Upper lobe of left lung (tissue), 4 donors: ENCODE results near the gene ZNF687.

Experiments
- CTCF ChIP-seq, 6 experiments: fragments of 450-650 bp in 4 of 6; fragments of 200-600 bp in 2 of 6; sonication (generic) in 2 of 6; IDR thresholded peaks; one replicate each; pipeline ENCODE4 v1.5.1; 2016 to 2019; ENCODE audit warnings: antibody characterized with exemption in 6 of 6
- EP300 ChIP-seq, 4 donors: sonication (generic); formaldehyde crosslinking; IDR thresholded peaks; one replicate each; pipeline ENCODE4 v1.5.1; 2017; ENCODE audit warnings: antibody characterized with exemption in 4 of 4, control low read depth in 2 of 4
- POLR2A ChIP-seq, 4 donors: fragments of 450-650 bp; IDR thresholded peaks; one replicate each; pipeline ENCODE4 v1.5.1; 2016 to 2017; ENCODE audit warnings: antibody characterized with exemption in 4 of 4, mild to moderate bottlenecking in 2 of 4
- POLR2AphosphoS5 ChIP-seq, 2 donors: sonication (generic); formaldehyde crosslinking; IDR thresholded peaks; one replicate each; pipeline ENCODE4 v1.5.1; 2017; ENCODE audit warnings: antibody characterized with exemption in 2 of 2

GRCh38 chr1:151327903-151328674, 46.0 kb downstream of the ZNF687 start:
- TF ChIP-seq CTCF (IDR thresholded peaks at IDR 0.05) (no peak), POLR2A (IDR thresholded peaks at IDR 0.05) (no peak), EP300 (IDR thresholded peaks at IDR 0.05) (no peak), POLR2AphosphoS5 (IDR thresholded peaks at IDR 0.05) (no peak)
